SH-SY5Y (cell line): Measurements from ENCODE around the gene ALOX15.

ENCODE experiments used
- GATA2 ChIP-seq: IDR thresholded peaks from 2 replicates; pipeline ENCODE4 v1.6.1; 2011; ENCODE audit warnings: mild to moderate bottlenecking, low read depth, low read length
- GATA3 ChIP-seq: IDR thresholded peaks from 2 replicates; pipeline ENCODE4 v1.6.1; 2011; ENCODE audit warnings: low read depth, mild to moderate bottlenecking, low read length, moderate library complexity

DNA sequence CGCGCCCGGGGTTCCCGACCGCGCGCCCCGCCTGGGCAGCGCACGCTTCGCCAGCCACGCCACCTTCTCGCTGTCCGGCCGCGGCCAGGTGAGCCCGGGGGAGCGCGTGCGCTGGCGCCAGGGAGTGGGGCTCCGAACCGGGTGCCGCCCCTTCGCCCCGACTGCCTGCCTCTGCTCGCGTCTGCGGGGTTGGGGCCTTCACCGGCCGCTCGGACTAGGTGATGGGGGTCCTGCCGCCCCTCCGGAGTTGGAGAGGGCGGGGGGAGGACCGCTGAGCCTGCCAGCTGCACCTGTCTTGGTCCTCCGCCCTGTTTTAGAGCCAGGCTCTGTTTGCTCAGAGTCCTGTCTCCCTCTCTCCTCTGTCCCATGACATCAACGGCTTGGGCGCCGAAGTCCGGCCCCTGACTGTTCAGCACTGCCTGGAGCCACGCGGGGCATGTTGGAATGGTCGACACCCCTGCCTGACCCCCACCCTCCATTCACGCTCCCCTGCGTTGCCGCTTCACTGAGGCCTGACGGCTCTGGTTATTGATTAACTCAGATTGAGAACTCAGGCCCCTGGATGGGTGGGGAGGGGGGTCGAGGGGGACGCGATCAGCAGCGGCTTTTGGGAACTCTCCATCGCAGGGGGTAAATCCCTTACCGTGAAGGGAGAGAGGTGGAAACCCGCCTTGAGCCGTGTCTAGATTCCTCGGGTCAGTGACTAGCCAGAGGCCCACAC is 56.4 kb downstream of the ALOX15 start:
- no peak for TF ChIP-seq GATA2
- no peak for TF ChIP-seq GATA3
